HL-60/S4 (cell line): ENCODE data around the gene PRR3.

Source experiments
- in situ Hi-C: fragments of 300-500 bp; cut with MboI; formaldehyde crosslinking; loops from 2 replicates; pipeline ENCODE4 v1.14.3; 2022; ENCODE audit warnings: low sequenced_read_pairs

PRR3 gene

DNA sequence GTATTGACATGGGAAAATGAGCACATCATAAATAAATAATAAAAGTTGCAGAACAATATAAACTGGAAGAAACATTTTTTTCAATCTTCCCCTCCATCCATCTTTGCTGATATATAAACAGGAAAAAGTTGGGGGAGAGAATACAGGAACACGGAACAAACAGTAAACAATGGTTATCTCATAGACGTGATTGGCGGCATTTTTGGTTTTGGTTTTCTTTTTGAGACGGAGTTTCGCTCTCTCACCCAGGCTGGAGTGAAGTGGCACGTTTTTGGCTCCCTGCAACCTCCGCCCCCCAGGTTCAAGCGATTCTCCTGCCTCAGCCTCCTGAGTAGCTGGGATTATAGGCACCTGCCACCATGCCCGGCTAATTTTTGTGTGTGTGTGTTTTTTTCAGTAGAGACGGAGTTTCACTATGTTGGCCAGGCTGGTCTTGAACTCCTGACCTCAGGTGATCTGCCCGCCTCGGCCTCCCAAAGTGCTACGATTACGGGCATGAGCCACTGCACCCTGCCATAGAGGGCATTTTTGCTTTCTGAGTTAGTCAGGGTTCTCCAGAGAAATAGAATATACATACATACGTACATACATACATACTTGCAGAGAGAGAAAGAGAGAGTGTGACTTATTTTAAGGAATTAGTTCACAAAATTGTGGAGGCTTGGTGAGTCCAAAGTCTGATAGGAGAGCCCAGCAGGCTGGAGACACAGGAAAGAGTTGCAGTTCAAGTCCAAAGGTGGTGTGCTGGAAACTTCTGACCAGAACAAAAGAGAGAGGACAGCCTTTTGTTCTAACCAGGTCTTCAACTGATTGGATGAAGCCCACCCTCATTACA is 23.4 kb upstream of the PRR3 start:
- in situ Hi-C loops = loop anchor here (5.0 kb wide), 1 partner anchor 41 kb away; no protein-coding TSS in a partner anchor

DNA sequence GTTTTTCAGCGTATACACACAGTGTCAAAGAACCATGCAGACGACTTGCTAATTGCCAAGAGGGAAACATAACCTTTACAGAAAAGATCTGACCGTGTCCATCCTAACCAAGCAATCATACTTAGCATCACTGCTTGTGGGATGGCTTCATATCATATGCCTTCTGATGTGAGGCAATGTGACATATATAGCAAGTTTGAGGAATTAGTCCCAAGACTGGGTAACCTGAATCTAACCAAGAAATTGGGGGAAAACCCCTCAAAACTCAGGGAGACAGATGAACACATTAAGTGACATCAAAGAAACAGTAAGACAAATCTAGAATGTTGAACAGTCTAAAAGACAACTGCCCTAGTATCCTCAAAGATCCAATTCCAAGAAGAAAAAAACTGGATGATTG is 19.2 kb upstream of the PRR3 start:
- in situ Hi-C loops = no loop called here

DNA sequence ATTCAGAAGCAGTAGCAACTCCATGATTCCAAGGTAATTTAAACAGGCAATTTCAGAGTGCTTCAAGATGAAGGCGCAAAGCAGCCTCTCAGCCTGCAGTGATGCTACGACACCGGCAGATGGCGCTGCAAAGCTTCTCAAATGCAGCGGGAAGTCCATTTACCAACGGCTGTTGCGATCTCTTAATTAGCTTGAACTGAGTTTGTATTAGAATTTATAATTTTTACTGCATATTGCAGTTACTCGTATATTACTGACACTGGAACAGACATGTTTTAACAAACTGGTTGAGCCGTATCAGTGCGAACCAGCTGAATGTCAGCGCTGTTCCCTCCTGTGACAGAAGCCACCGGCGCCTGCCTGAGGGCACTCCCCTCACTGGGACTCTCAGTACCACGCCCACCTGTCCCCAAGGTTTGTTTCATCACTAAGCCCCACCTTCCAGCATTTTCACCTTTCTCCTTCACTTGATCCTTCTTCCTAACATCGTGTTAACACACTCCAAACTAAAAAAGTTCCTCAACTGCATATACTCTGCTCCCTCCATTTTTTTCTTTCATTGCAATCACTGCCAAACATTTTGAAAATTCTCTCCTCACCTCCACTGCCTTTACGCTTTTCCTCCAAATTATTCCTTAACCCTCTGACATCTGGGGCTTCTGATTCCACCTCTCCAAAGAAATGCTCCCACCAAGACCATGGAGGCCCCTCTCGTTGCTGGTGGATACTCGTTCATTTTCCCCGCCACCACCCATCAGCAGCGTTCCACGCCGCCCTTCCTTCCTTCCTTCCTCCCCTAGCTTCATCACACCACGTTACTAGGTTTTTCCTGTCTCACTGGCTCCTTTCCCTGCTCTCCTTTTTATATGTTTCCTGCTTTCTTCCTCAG is 15.3 kb upstream of the PRR3 start:
- in situ Hi-C loops = loop anchor here (10.0 kb wide), 2 partner anchors 183 to 543 kb away; partner anchors contain the start of gene TUBB

DNA sequence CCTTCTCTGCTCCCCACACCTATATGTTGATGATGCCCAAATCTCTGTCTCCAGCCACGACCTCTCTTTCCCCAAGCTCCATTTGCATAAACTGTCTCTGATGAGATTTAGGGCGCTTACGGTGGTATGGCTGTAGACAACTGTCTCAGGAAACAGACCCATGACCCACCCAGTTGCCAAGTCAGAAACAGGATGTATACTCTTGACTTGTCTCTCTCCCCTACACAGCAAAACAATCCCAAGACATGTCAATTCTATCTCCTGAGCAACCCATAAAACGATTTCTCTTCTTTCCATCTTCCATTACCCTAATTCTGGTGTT is 14.7 kb upstream of the PRR3 start:
- in situ Hi-C loops = loop anchor here (10.0 kb wide), 2 partner anchors 182 to 542 kb away; partner anchors contain the start of gene TUBB

DNA sequence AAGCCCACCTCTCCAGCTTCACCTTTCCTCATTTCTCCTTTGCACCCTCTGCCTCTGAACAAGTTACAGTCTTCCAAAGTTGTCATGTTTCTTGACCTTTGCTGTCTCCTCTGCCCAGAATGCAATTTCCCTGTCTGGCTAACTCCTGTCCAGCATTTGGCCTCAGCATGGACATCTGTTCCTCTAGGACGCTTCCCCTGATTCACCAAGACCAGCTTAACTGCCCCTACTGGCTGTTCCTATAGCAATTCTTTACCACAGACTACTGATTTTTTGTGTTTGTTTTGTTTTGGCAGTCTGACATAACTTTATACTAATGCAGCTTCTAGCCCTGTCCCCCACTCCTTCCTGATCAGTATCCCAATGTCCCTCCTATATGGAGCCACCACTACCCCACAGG is 14.2 kb upstream of the PRR3 start:
- in situ Hi-C loops = loop anchor here (10.0 kb wide), 2 partner anchors 182 to 542 kb away; partner anchors contain the start of gene TUBB

DNA sequence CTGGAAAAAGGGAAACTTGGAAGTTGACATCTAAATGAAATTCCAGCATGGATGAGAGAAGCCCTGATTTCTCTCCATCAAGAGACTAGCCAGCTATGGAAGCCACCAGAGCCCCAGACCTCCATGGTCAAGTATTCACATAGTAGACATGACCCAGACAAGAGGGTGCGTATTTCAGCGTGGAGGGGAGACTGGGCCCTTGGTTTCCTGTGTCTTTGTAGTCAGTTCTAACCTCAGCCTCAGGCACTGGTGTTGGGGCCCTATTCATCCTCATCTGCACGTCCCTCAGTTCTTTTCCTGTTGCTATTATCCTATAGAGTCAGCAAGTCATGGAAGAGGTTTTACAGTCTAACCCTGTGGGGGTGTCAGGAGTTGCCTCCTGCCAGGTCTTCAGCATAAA is 13.3 kb upstream of the PRR3 start:
- in situ Hi-C loops = loop anchor here (10.0 kb wide), 2 partner anchors 181 to 541 kb away; partner anchors contain the start of gene TUBB

DNA sequence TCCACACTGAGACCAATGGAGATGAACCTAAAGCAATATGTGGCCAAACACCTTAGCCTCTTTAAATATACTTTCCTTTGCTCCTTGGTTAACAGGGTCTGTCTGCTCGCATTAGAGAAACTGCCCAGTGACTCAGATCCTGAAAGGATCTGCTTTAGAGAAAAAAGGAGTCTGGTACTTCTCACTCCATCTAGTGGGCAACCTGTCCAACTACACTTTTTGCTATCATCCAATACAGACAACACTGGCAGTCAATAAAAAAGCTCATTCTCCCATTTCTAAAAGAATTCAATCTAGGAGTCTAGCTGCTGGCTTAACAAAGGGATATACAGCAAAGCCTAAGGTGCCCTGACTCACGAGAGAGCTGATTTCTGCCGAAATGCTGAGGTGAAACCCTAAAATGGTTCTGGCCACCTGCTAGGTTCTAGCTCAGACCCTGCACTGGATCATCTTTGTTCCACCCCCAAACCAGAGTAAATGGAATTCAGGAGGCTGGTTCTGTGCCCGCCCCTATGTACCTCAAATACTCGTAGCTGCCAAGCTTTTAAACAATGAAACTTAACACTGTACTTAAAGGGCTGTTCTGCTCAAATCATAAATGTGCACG is 12.3 kb upstream of the PRR3 start:
- in situ Hi-C loops = loop anchor here (10.0 kb wide), 2 partner anchors 180 to 540 kb away; partner anchors contain the start of gene TUBB

DNA sequence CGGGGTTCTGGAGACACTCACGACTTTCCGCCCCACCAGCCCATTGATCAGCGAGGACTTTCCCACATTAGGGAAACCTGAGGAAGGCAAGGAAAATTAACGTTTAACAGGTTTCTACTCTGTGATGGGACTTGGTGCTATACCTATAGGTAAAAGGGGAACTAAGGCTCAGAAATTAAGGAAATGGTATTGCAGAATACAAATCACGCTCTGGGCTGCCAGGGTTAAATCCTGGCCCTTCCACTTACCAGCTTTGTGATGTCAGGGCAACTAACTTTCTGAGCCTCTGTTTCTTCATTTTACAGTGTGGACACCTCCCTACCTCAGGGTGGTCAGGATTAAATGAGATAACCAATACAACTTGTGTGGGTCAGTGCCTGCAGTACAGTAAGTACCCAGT is 9.6 kb upstream of the PRR3 start:
- in situ Hi-C loops = loop anchor here (10.0 kb wide), 2 partner anchors 177 to 537 kb away; partner anchors contain the start of gene TUBB

DNA sequence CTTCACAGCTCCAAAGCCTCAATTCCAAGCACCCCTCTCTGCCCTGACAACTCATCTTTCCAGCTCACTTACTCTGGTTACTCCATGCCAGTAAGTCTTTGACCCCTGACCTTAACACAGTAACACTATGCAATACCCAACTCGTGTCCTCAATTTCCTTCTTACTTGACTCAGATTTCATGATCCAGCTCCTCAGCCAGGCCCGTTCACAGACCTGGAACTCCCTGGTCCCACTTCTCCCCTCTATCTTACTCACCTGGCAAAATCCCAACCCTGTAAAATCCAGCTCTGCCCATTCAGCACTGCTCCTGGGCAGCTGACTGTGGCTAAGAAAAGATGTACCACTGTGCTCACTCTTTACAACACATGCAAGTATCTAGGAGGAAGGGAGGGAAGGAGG is 8.7 kb upstream of the PRR3 start:
- in situ Hi-C loops = loop anchor here (10.0 kb wide), 2 partner anchors 176 to 536 kb away; partner anchors contain the start of gene TUBB

DNA sequence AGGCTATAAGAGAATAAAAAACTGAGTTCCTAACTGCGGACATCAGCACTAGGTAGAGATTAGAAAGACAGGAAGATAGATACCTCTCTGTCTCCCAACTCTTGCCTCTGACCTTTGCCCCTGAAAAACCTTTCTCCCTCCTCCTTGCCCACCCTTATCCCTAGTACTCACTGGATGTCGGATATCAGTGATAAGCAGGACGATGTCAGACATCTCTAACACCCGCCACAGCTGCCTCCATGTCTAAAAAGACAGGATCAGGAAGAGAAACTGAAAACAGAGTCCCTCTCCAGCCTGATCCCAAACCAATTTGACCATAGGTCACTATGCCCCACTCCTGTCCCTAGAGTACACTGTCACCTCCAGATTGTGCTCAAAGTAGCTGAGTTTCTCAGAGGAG is 2.7 kb upstream of the PRR3 start:
- in situ Hi-C loops = no loop called here

DNA sequence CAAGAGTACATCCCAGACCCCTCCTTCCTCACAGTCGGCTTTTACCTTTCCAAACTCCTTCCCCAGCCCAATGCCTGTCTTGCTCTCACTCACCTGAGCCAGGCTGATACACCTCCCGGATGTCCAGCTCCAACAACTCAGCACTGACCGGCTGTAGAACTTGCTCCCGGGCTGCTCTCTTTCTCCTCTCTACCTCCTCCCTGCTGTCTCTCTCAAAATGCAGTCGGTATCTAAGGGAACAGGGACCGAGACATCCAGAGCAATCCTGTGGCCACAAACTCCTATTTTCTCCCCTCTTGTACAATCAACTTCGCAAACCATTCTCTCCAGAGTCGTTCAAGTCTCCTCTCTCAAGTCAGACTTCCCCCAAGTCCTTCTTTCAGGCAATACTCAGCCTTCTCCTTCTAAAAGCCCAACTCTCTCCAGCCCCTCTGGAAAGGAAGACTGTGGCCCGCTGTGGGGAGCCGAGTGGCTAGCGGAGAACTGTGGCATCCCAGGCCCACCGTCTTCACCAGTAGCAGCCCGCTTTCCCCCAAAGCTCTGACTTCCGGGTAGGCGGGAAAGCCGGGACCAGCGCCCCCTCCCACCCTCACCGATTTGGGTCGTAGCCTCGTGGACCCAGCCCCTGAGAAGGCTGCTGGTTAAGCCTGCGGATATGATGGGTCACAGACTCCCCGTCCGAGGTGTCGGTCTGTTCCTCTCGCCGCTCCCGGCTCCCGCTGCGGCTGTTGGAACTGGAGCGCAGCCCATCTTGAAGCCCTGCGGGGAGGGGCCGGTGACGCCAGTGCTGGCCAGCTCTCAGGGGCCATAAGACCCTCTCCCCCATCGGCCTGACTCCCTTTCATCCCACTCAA is 1.9 kb upstream of the PRR3 start:
- in situ Hi-C loops = no loop called here

DNA sequence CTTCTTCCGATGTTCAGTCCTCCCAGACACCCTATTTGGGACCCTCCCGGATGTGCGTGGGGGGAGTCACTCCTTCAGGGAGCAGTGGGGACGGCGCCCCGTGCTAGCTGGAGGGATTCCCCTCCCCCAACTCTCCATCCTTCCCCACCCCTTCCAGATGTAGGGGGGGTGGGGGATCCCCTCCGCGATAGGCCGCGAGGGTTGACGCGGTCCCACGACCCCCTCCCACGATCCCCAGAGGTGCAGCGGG is 1.4 kb upstream of the PRR3 start:
- in situ Hi-C loops = no loop called here

DNA sequence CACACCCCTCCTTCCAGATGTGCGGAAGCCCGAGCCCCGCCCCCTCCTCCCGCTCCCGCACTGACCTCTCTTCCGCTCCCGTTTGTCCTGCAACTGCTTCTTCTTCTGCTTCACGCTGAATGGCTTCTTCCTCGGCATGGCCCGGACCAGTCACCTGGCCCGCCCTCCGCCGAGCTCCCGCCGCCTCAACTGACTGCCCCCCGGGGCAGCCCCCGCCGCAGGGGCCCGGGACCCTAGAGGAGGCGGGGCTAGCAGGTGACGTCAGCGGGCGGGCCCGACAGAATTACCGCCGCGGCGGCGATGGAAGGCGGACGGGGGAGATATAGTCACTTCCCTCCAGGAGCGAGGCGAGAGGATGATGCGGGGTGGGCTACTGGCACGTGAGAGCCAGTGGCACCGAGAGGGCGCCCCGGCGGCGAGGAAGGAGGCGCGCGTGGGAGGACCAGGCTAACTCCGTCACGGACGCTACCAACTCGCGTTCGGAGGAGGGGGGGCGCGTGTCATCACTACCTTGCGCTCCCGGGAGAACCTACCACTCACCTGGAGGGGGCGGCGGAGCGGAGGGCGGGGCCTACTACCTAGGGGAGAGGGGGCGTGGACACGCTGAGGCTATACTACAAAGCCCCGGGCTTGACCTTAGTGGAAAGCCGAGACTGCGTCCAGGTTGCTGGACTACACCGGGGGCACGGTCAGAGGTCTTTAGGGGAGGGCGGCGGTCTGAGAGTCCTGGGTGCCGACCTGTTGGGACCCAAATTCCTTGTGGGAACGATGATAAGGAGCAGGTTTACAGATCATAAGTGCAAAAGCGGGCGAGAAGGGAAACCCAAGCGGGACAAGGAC is 809 bp upstream of the PRR3 start, which contains the start of gene GNL1:
GNL1 (minus strand) TSS at position 424 of the 840 bp plus-strand sequence; CDS start at position 138, 286 bp downstream.
- in situ Hi-C loops = no loop called here

DNA sequence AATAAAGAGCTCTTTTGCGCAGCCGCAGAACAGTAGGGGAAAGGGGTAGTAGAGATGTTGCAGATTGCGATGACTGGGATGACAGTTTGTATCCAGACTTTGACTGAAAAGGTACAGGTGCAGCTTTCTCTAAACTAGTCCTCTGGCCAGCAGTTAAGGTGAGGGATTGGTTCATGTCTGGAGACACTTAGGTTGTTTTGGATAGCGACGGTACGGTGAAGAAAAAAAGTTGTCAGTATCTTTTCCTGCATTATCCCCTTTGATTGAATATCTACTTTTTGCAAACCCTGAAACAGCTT is 537 bp downstream of the PRR3 start:
- in situ Hi-C loops = no loop called here

DNA sequence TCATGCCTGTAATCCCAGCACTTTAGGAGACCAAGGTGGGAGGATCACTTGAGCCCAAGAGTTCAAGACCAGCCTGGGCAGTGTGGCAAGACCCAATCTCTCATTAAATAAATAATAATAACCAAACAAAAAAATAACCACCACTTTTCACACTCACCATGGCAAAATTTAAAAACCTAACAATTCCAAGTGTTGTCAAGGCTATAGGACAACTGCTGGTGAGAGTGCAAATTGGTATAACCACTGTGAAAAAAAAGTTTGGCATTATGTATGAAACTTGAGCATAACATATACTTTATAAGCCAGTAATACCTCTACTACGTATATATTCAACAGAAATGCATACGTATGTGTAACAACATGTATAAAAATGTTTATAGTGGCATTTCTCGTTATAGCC is 3.8 kb downstream of the PRR3 start:
- in situ Hi-C loops = no loop called here

DNA sequence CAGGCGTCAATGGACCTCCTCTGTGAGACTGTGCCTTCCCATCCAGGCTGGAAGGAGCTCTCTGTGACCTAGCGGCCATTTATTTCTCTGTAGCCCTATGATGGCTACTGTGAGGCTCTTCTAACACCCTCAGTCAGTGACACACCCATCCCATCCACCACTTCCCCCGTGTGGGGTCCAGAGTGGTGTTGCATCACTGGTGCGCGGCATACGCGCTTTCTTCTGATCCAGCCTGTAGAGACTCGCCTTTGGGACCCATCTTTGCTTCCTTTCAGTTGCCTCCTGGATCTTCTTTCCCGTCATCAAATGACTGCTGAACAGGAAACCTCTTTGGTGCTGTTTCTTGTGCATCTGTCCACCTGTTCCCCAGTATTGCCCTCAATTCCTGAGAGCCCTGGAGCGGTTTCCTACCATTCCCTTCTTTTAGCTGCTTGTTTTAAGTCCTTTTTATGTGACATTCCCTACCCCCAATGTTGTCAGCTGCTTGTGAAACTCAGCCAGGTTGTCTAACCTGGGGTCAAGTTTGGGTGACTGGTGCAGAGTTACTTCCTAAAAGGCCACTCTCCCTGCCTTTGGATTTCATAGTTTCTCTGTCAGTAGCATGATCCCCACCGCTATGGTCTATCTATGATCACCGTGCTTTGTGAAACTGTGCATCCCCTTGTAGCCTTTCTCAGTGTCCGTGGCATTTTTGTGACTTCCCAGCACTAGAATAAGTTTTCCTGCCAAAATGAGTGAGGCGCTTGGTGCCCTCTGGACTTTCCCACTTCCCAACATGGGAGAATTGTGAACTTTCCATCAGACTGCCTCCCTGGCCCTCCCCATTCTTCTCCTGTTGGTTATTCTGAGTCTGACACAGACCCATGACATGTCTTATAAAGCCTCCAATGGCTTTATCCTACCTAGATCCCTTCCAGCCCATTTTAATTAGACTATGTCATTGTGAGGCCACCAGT is 5.7 kb downstream of the PRR3 start:
- in situ Hi-C loops = no loop called here

DNA sequence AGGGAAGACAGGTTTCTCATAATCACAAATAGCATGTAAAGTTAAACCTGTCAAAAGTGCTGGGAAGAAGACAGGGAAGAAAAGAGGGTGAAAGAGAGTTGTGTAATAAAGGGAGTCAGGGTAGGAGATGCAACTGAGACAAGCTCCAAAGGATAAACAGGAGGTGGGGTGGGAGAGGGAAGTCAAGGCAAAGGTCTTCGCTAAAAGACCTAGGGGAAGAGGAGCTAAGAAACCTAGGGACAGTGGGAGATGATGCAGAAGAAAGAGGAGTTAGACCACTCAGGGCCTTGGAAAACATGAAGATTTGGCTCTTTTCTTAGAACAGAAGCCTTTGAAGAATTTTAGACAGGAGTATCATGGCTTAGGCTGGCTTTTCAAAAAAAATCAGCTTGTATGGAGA is 7.0 kb downstream of the PRR3 start:
- in situ Hi-C loops = no loop called here

DNA sequence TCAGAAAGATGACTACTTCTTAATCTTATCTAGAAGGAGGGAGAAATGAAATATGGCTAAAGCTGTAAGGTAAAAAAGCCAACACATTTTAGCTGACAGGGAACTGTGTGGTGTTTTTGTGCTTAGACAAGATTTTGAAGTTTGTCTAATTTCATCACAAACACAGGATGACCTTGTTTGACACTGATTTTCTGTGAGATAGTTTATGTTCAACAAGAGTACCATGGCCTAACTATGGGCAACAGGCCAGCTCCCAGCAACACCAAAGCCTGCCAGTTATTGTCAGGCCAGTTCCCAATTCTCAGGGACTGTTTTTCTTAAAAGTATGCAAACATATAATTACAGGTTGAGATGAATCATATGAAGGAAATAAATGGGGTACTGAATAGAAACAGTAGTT is 8.7 kb downstream of the PRR3 start:
- in situ Hi-C loops = no loop called here

DNA sequence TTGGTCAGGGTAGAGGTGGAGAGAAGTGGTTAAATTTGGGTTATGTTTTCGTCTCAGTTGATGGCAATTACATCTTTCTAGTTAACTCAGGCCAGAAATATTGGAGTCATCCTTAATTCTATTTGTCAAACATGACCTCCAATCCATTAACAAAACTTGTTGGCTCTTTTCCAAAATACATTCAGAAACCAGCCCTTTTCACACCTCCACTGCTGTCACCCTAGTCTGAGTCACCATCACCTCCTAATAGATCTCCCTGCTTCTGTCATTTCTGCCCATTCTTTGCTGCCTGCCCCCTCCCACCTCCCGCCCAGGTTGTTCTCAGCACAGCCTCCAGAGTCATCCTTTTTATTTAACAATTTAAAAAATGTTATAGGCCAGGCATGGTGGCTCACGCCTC is 11.2 kb downstream of the PRR3 start:
- in situ Hi-C loops = no loop called here
